Measurements from ENCODE around the gene CCDC14.
"Not testable (repeated sequence)": the region's sequence is repeated elsewhere in the genome, so short reads cannot be mapped to it uniquely, and the experiment has no call there.

The CCDC14 gene

GRCh38 chr3:123960781-123961507 lies at the start of gene CCDC14:
Gene CCDC14, minus strand, starts transcription at chr3:123961229. Its CDS starts 56 bp downstream, at chr3:123961173.
- no peaks in the 10 kb centered on the region for H3K9me3 ChIP-seq (ENCODE audit: low read length)
- no peaks in the 10 kb centered on the region for H3K27me3 ChIP-seq (ENCODE audit: control insufficient read depth in 1 of 2, insufficient read depth in 2 of 2, low read length in 2 of 2)
- H3K4me1 ChIP-seq (ENCODE audit: insufficient read depth, low read length), result peaks cover 8% of the 10 kb centered on the region
- no peaks in the 10 kb centered on the region for H3K36me3 ChIP-seq (ENCODE audit: insufficient read depth, low read length)
- H3K4me3 ChIP-seq (ENCODE audit: low read depth in 1 of 2, low read length in 2 of 2), result peak within 1 kb of the TSS; percentile 74 to 81
- peak within 1 kb of the TSS; percentile 75 for H3K27ac ChIP-seq (ENCODE audit: low read depth, low read length)
- peak within 1 kb of the TSS; percentile 72 for H3K9ac ChIP-seq (ENCODE audit: low read length)

- not testable (repeated sequence) for H3K9ac ChIP-seq (ENCODE audit: low read length); H3K27me3 ChIP-seq (ENCODE audit: control insufficient read depth in 1 of 2, insufficient read depth in 2 of 2, low read length in 2 of 2); H3K27ac ChIP-seq (ENCODE audit: low read depth, low read length); H3K36me3 ChIP-seq (ENCODE audit: insufficient read depth, low read length); H3K4me1 ChIP-seq (ENCODE audit: insufficient read depth, low read length); H3K9me3 ChIP-seq (ENCODE audit: low read length); H3K4me3 ChIP-seq (ENCODE audit: low read depth in 1 of 2, low read length in 2 of 2)
Observed at GRCh38 chr3:124008321-124008720, 47.3 kb upstream of the CCDC14 start.

- Histone ChIP-seq H3K36me3 (ENCODE audit: insufficient read depth, low read length) (no peaks in the 10 kb centered on the region), H3K9me3 (ENCODE audit: low read length) (no peaks in the 10 kb centered on the region), H3K4me3 (ENCODE audit: low read depth in 1 of 2, low read length in 2 of 2) (no peak overlapping the region), H3K27ac (ENCODE audit: low read depth, low read length) (no peak overlapping the region), H3K4me1 (ENCODE audit: insufficient read depth, low read length) (no peaks in the 10 kb centered on the region), H3K9ac (ENCODE audit: low read length) (no peak overlapping the region), H3K27me3 (ENCODE audit: control insufficient read depth in 1 of 2, insufficient read depth in 2 of 2, low read length in 2 of 2) (no peaks in the 10 kb centered on the region)
Observed at GRCh38 chr3:124007186-124007585, 46.2 kb upstream of the CCDC14 start.

- H3K4me1 ChIP-seq (ENCODE audit: insufficient read depth, low read length); H3K9ac ChIP-seq (ENCODE audit: low read length); H3K36me3 ChIP-seq (ENCODE audit: insufficient read depth, low read length); H3K27me3 ChIP-seq (ENCODE audit: control insufficient read depth in 1 of 2, insufficient read depth in 2 of 2, low read length in 2 of 2); H3K4me3 ChIP-seq (ENCODE audit: low read depth in 1 of 2, low read length in 2 of 2); H3K9me3 ChIP-seq (ENCODE audit: low read length); H3K27ac ChIP-seq (ENCODE audit: low read depth, low read length): not testable (repeated sequence)
Observed at GRCh38 chr3:124002405-124003079, 41.5 kb upstream of the CCDC14 start.

GRCh38 chr3:124001366-124001765 lies 40.3 kb upstream of the CCDC14 start:
- not testable (repeated sequence) for H3K27me3 ChIP-seq (ENCODE audit: control insufficient read depth in 1 of 2, insufficient read depth in 2 of 2, low read length in 2 of 2); H3K9me3 ChIP-seq (ENCODE audit: low read length); H3K9ac ChIP-seq (ENCODE audit: low read length); H3K4me1 ChIP-seq (ENCODE audit: insufficient read depth, low read length); H3K36me3 ChIP-seq (ENCODE audit: insufficient read depth, low read length); H3K27ac ChIP-seq (ENCODE audit: low read depth, low read length); H3K4me3 ChIP-seq (ENCODE audit: low read depth in 1 of 2, low read length in 2 of 2)

GRCh38 chr3:123997543-123997942 lies 36.5 kb upstream of the CCDC14 start:
- Histone ChIP-seq H3K27ac (ENCODE audit: low read depth, low read length) (no peak overlapping the region), H3K36me3 (ENCODE audit: insufficient read depth, low read length) (no peaks in the 10 kb centered on the region), H3K27me3 (ENCODE audit: control insufficient read depth in 1 of 2, insufficient read depth in 2 of 2, low read length in 2 of 2) (no peaks in the 10 kb centered on the region)

GRCh38 chr3:123993818-123994217 lies 32.8 kb upstream of the CCDC14 start:
- Histone ChIP-seq H3K9me3 (ENCODE audit: low read length) (no peaks in the 10 kb centered on the region), H3K4me3 (ENCODE audit: low read depth in 1 of 2, low read length in 2 of 2) (no peak overlapping the region), H3K9ac (ENCODE audit: low read length) (no peak overlapping the region), H3K27me3 (ENCODE audit: control insufficient read depth in 1 of 2, insufficient read depth in 2 of 2, low read length in 2 of 2) (no peaks in the 10 kb centered on the region), H3K36me3 (ENCODE audit: insufficient read depth, low read length) (no peaks in the 10 kb centered on the region), H3K27ac (ENCODE audit: low read depth, low read length) (no peak overlapping the region), H3K4me1 (ENCODE audit: insufficient read depth, low read length) (no peaks in the 10 kb centered on the region)

More at GRCh38 chr3:123997543-123997942, 36.5 kb upstream of the CCDC14 start:
- Histone ChIP-seq H3K4me1 (ENCODE audit: insufficient read depth, low read length) (no peaks in the 10 kb centered on the region), H3K9ac (ENCODE audit: low read length) (no peak overlapping the region), H3K9me3 (ENCODE audit: low read length) (no peaks in the 10 kb centered on the region), H3K4me3 (ENCODE audit: low read depth in 1 of 2, low read length in 2 of 2) (no peak overlapping the region)

GRCh38 chr3:123991730-123992588 lies 30.9 kb upstream of the CCDC14 start, which contains the start of gene ROPN1:
Gene ROPN1, minus strand, starts transcription at chr3:123992124. Its CDS starts 11,643 bp downstream, at chr3:123980481.
- not testable (repeated sequence) for H3K9ac ChIP-seq (ENCODE audit: low read length); H3K4me3 ChIP-seq (ENCODE audit: low read depth in 1 of 2, low read length in 2 of 2); H3K36me3 ChIP-seq (ENCODE audit: insufficient read depth, low read length); H3K4me1 ChIP-seq (ENCODE audit: insufficient read depth, low read length); H3K9me3 ChIP-seq (ENCODE audit: low read length); H3K27me3 ChIP-seq (ENCODE audit: control insufficient read depth in 1 of 2, insufficient read depth in 2 of 2, low read length in 2 of 2); H3K27ac ChIP-seq (ENCODE audit: low read depth, low read length)

- no peak overlapping the region for H3K27ac ChIP-seq (ENCODE audit: low read depth, low read length)
- no peak overlapping the region for H3K4me3 ChIP-seq (ENCODE audit: low read depth in 1 of 2, low read length in 2 of 2)
- H3K9ac ChIP-seq (ENCODE audit: low read length), result no peak overlapping the region
- no peaks in the 10 kb centered on the region for H3K9me3 ChIP-seq (ENCODE audit: low read length)
- no peaks in the 10 kb centered on the region for H3K36me3 ChIP-seq (ENCODE audit: insufficient read depth, low read length)
- no peaks in the 10 kb centered on the region for H3K4me1 ChIP-seq (ENCODE audit: insufficient read depth, low read length)
- H3K27me3 ChIP-seq (ENCODE audit: control insufficient read depth in 1 of 2, insufficient read depth in 2 of 2, low read length in 2 of 2), result no peaks in the 10 kb centered on the region
Observed at GRCh38 chr3:123986427-123986826, 25.4 kb upstream of the CCDC14 start.

- Histone ChIP-seq H3K4me1 (ENCODE audit: insufficient read depth, low read length) (no peaks in the 10 kb centered on the region), H3K36me3 (ENCODE audit: insufficient read depth, low read length) (no peaks in the 10 kb centered on the region), H3K4me3 (ENCODE audit: low read depth in 1 of 2, low read length in 2 of 2) (no peak overlapping the region), H3K9me3 (ENCODE audit: low read length) (no peaks in the 10 kb centered on the region), H3K27ac (ENCODE audit: low read depth, low read length) (no peak overlapping the region), H3K9ac (ENCODE audit: low read length) (no peak overlapping the region), H3K27me3 (ENCODE audit: control insufficient read depth in 1 of 2, insufficient read depth in 2 of 2, low read length in 2 of 2) (no peaks in the 10 kb centered on the region)
Observed at GRCh38 chr3:123984957-123985356, 23.9 kb upstream of the CCDC14 start.

GRCh38 chr3:123984350-123984749 lies 23.3 kb upstream of the CCDC14 start:
- H3K27ac ChIP-seq (ENCODE audit: low read depth, low read length), result no peak overlapping the region
- H3K9ac ChIP-seq (ENCODE audit: low read length), result no peak overlapping the region
- H3K9me3 ChIP-seq (ENCODE audit: low read length), result no peaks in the 10 kb centered on the region
- H3K36me3 ChIP-seq (ENCODE audit: insufficient read depth, low read length), result no peaks in the 10 kb centered on the region
- no peaks in the 10 kb centered on the region for H3K27me3 ChIP-seq (ENCODE audit: control insufficient read depth in 1 of 2, insufficient read depth in 2 of 2, low read length in 2 of 2)
- H3K4me3 ChIP-seq (ENCODE audit: low read depth in 1 of 2, low read length in 2 of 2), result no peak overlapping the region
- H3K4me1 ChIP-seq (ENCODE audit: insufficient read depth, low read length), result no peaks in the 10 kb centered on the region
